ENCODE data around the gene CHST12. TPM values are rescaled to one million over a fixed set of nuclear protein-coding genes. Genes with fewer than 3 reads are reported as not detected.

Gene CHST12
- total RNA-seq, 1 donor from 2014 or later: 29.8 TPM

- intact Hi-C loops (cut with DNase I): no loop called here
- Histone ChIP-seq H3K27ac (no peak overlapping the region), H3K27me3 (no peaks in the 10 kb centered on the region), H3K9me3 (no peaks in the 10 kb centered on the region), H3K4me1 (peaks cover 11% of the 10 kb centered on the region), H3K4me3 (no peak overlapping the region), H3K36me3 (peaks cover 35% of the 10 kb centered on the region)
- TF ChIP-seq CTCF (IDR thresholded peaks at IDR 0.05): no peak
- DNase-seq (no peak), ATAC-seq (peak; percentile 43)
Measured at GRCh38 chr7:2437136-2437535, 33.7 kb downstream of the CHST12 start.

DNA sequence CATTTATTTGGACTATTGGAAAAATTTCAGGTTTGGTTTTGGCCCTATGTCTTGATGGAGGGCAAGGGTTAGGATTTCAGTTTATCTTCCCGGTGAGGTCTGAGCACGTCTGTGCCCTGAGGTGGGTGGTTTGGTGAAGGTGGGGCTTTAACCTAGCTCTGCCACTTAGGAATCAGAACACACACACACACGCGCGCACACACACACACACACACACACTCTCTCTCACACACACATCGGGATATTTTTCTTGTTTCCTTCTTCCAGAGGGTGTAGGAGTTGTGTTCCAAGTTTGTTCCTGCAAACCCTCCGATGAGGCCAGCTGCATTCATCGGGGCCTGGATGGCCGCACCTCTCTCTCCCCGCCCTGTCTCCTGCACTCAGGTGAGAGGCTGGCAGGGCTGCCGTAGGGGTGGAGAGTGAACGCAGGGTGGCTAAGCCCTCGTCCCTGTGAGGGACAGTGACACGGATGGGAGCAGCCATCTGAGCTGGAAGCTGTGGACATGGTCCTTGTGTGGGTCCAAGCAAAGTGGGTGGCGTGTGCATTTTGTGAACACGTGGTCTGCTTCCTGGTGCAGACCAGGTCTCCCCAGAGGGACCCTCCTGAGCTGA is 34.2 kb downstream of the CHST12 start:
- no peak for TF ChIP-seq CTCF (IDR thresholded peaks at IDR 0.05)
- no peaks in the 10 kb centered on the region for H3K9me3 ChIP-seq
- H3K4me3 ChIP-seq: no peak overlapping the region
- DNase-seq (no peak), ATAC-seq (peak; percentile 34)
- peaks cover 34% of the 10 kb centered on the region for H3K36me3 ChIP-seq
- H3K27me3 ChIP-seq: no peaks in the 10 kb centered on the region
- no peak overlapping the region for H3K27ac ChIP-seq
- peaks cover 11% of the 10 kb centered on the region for H3K4me1 ChIP-seq
- intact Hi-C loops (cut with DNase I): no loop called here

GRCh38 chr7:2438186-2438585 is 34.8 kb downstream of the CHST12 start:
- intact Hi-C loops (cut with DNase I): no loop called here
- ATAC-seq (peak; percentile 25), DNase-seq (no peak)
- no peak overlapping the region for H3K27ac ChIP-seq
- no peaks in the 10 kb centered on the region for H3K9me3 ChIP-seq
- peaks cover 11% of the 10 kb centered on the region for H3K4me1 ChIP-seq
- no peaks in the 10 kb centered on the region for H3K27me3 ChIP-seq
- H3K4me3 ChIP-seq: no peak overlapping the region
- no peak for TF ChIP-seq CTCF (IDR thresholded peaks at IDR 0.05)
- peaks cover 28% of the 10 kb centered on the region for H3K36me3 ChIP-seq

GRCh38 chr7:2438775-2439174 is 35.4 kb downstream of the CHST12 start:
- Histone ChIP-seq H3K27ac (no peak overlapping the region), H3K4me3 (no peak overlapping the region), H3K27me3 (no peaks in the 10 kb centered on the region), H3K4me1 (peaks cover 11% of the 10 kb centered on the region), H3K36me3 (peaks cover 23% of the 10 kb centered on the region), H3K9me3 (no peaks in the 10 kb centered on the region)
- no peak for TF ChIP-seq CTCF (IDR thresholded peaks at IDR 0.05)
- ATAC-seq (no peak), DNase-seq (no peak)
- intact Hi-C loops (cut with DNase I): no loop called here

GRCh38 chr7:2440608-2441245 is 37.3 kb downstream of the CHST12 start:
- peak overlapping the region; percentile 63 for H3K27ac ChIP-seq
- no peaks in the 10 kb centered on the region for H3K27me3 ChIP-seq
- peaks cover 7% of the 10 kb centered on the region for H3K36me3 ChIP-seq
- peaks cover 15% of the 10 kb centered on the region for H3K4me1 ChIP-seq
- DNase-seq: no peak
- peak; percentile 54 for ATAC-seq
- no peak for TF ChIP-seq CTCF (IDR thresholded peaks at IDR 0.05)
- no peak overlapping the region for H3K4me3 ChIP-seq
- no peaks in the 10 kb centered on the region for H3K9me3 ChIP-seq
- intact Hi-C loops (cut with DNase I): no loop called here

Data from upper lobe of right lung (tissue), 1 donor.